H9 (cell line): ENCODE data around the gene NNT. TPM values are rescaled to one million over a fixed set of nuclear protein-coding genes. Genes with fewer than 3 reads are reported as not detected.

Experiments
- DNase-seq: peaks from one replicate; pipeline ENCODE4 v3.0.0-alpha.2; 2017
- H2AFZ ChIP-seq: one replicate; pipeline ENCODE4 v1.6.1; 2013; ENCODE audit warnings: mild to moderate bottlenecking, low read length, control low read depth, moderate library complexity
- H2AK5ac ChIP-seq: 2 replicates; pipeline ENCODE4 v1.6.1; 2013; ENCODE audit warnings: low read length, control low read depth, mixed read lengths; ENCODE audit not compliant: insufficient read length
- H2BK120ac ChIP-seq: one replicate; pipeline ENCODE4 v1.6.1; 2013; ENCODE audit warnings: low read depth, mild to moderate bottlenecking, low read length, control low read depth, inconsistent platforms; ENCODE audit not compliant: poor library complexity, severe bottlenecking
- H2BK12ac ChIP-seq: 2 replicates; pipeline ENCODE4 v1.6.1; 2013; ENCODE audit warnings: low read length, control low read depth, mixed read lengths, low read depth; ENCODE audit not compliant: insufficient read length
- H2BK15ac ChIP-seq: 2 replicates; pipeline ENCODE4 v1.6.1; 2013; ENCODE audit warnings: low read depth, low read length, control low read depth
- H2BK20ac ChIP-seq: one replicate; pipeline ENCODE4 v1.6.1; 2013; ENCODE audit warnings: low read depth, mild to moderate bottlenecking, low read length, control low read depth, inconsistent platforms; ENCODE audit not compliant: poor library complexity, severe bottlenecking
- H2BK5ac ChIP-seq: 2 replicates; pipeline ENCODE4 v1.6.1; 2013; ENCODE audit warnings: low read length, control low read depth, mixed read lengths; ENCODE audit not compliant: insufficient read length
- H3K14ac ChIP-seq: 2 replicates; pipeline ENCODE4 v1.6.1; 2013; ENCODE audit warnings: low read length, control low read depth; ENCODE audit not compliant: insufficient read depth
- H3K18ac ChIP-seq: 2 replicates; pipeline ENCODE4 v1.6.1; 2013; ENCODE audit warnings: low read depth, mild to moderate bottlenecking, mixed read lengths, low read length, control low read depth; ENCODE audit not compliant: insufficient read length
- H3K23ac ChIP-seq: 2 replicates; pipeline ENCODE4 v1.6.1; 2013; ENCODE audit warnings: low read length, control low read depth, mixed read lengths, low read depth; ENCODE audit not compliant: insufficient read length
- H3K23me2 ChIP-seq: 2 replicates; pipeline ENCODE4 v1.6.1; 2013; ENCODE audit warnings: low read depth, mild to moderate bottlenecking, mixed read lengths, low read length, control low read depth; ENCODE audit not compliant: insufficient read length, poor library complexity, severe bottlenecking
- H3K27ac ChIP-seq: 2 replicates; pipeline ENCODE4 v1.5.1; 2013; ENCODE audit warnings: low read length, control low read depth, mixed read lengths, low read depth; ENCODE audit not compliant: insufficient read length
- H3K27me3 ChIP-seq: 2 replicates; pipeline ENCODE4 v1.6.1; 2013; ENCODE audit warnings: low read length, control low read depth, inconsistent platforms; ENCODE audit not compliant: insufficient read depth
- H3K4ac ChIP-seq: 2 replicates; pipeline ENCODE4 v1.6.1; 2013; ENCODE audit warnings: low read depth, mild to moderate bottlenecking, control low read depth, inconsistent platforms, low read length, moderate library complexity
- H3K4me1 ChIP-seq: 2 replicates; pipeline ENCODE4 v1.6.1; 2013; ENCODE audit warnings: low read length, control low read depth, inconsistent platforms; ENCODE audit not compliant: insufficient read depth
- H3K4me2 ChIP-seq: 2 replicates; pipeline ENCODE4 v1.6.1; 2013; ENCODE audit warnings: low read length, control low read depth, mixed read lengths; ENCODE audit not compliant: insufficient read length, insufficient read depth
- H3K56ac ChIP-seq: 2 replicates; pipeline ENCODE4 v1.6.1; 2013; ENCODE audit warnings: low read depth, mild to moderate bottlenecking, mixed read lengths, low read length, control low read depth; ENCODE audit not compliant: insufficient read length
- H3K79me1 ChIP-seq: 2 replicates; pipeline ENCODE4 v1.6.1; 2013; ENCODE audit warnings: low read depth, mild to moderate bottlenecking, moderate library complexity, low read length, control low read depth, inconsistent platforms; ENCODE audit not compliant: insufficient read depth, poor library complexity, severe bottlenecking
- H3K79me2 ChIP-seq: 2 replicates; pipeline ENCODE4 v1.6.1; 2013; ENCODE audit warnings: low read length, control low read depth, inconsistent platforms; ENCODE audit not compliant: insufficient read depth
- H3K9ac ChIP-seq: 2 replicates; pipeline ENCODE4 v1.6.1; 2013; ENCODE audit warnings: low read length, control low read depth, mixed read lengths; ENCODE audit not compliant: insufficient read length; ENCODE audit errors: extremely low read depth
- H3K9me3 ChIP-seq: one replicate; pipeline ENCODE4 v1.6.1; 2013; ENCODE audit warnings: low read depth, low read length, inconsistent platforms; ENCODE audit not compliant: control insufficient read depth
- H3T11ph ChIP-seq: one replicate; pipeline ENCODE4 v1.6.1; 2013; ENCODE audit warnings: mild to moderate bottlenecking, low read length, control low read depth, inconsistent platforms
- H4K20me1 ChIP-seq: one replicate; pipeline ENCODE4 v1.6.1; 2013; ENCODE audit not compliant: control insufficient read depth, insufficient read length, insufficient read depth
- H4K5ac ChIP-seq: 2 replicates; pipeline ENCODE4 v1.6.1; 2013; ENCODE audit warnings: low read depth, mild to moderate bottlenecking, mixed read lengths, low read length, control low read depth; ENCODE audit not compliant: insufficient read length
- H4K8ac ChIP-seq: replicated peaks from 2 replicates; pipeline ENCODE4 v1.6.1; 2013; ENCODE audit warnings: low read length, control low read depth, mixed read lengths, low read depth; ENCODE audit not compliant: insufficient read length
- H4K91ac ChIP-seq: 2 replicates; pipeline ENCODE4 v1.6.1; 2013; ENCODE audit warnings: low read depth, mild to moderate bottlenecking, moderate library complexity, mixed read lengths, low read length, control low read depth; ENCODE audit not compliant: insufficient read length
- H3K27ac Mint-ChIP-seq, 3 experiments: 2 replicates in 2 of 3; 3 replicates in 1 of 3; pipeline ENCODE4 v1.8.0; 2020 to 2021; ENCODE audit warnings: mixed read lengths in 3 of 3, mild to moderate bottlenecking in 1 of 3, moderate library complexity in 1 of 3
- H3K27me3 Mint-ChIP-seq: 2 replicates; pipeline ENCODE4 v1.8.0; 2021; ENCODE audit warnings: low read depth, mild to moderate bottlenecking, moderate library complexity, mixed read lengths
- H3K36me3 Mint-ChIP-seq, 3 experiments: 2 replicates in 2 of 3; 3 replicates in 1 of 3; pipeline ENCODE4 v1.8.0; 2020 to 2021; ENCODE audit warnings: low read depth in 3 of 3, mixed read lengths in 3 of 3; ENCODE audit not compliant: insufficient read depth in 1 of 3
- H3K4me1 Mint-ChIP-seq, 2 experiments: 2 replicates each; pipeline ENCODE4 v1.8.0; 2020; ENCODE audit warnings: mixed read lengths in 2 of 2
- H3K4me3 Mint-ChIP-seq, 2 experiments: 2 replicates in 1 of 2; 3 replicates in 1 of 2; pipeline ENCODE4 v1.8.0; 2020 to 2021; ENCODE audit warnings: mild to moderate bottlenecking in 2 of 2, mixed read lengths in 2 of 2, moderate library complexity in 1 of 2
- H3K9me3 Mint-ChIP-seq, 2 experiments: 2 replicates in 1 of 2; 3 replicates in 1 of 2; pipeline ENCODE4 v1.8.0; 2020; ENCODE audit warnings: mild to moderate bottlenecking in 2 of 2, mixed read lengths in 2 of 2, moderate library complexity in 1 of 2
- WGBS: extraction: QIAGEN DNeasy Blood & Tissue Kit; methylation state at CpG from one replicate; pipeline ENCODE4 v1.1.7; 2013; ENCODE audit warnings: missing lambda C conversion rate, low lambda C conversion rate, mixed read lengths; ENCODE audit not compliant: insufficient read length; ENCODE audit errors: extremely low coverage; 5-methylcytosine and 5-hydroxymethylcytosine counted together
- total RNA-seq: library from RNA; stranded (reverse); gene quantifications from 2 replicates; pipeline ENCODE4 v1.2.1, GENCODE V29; 2021
- TF ChIP-seq, protein P1 (sequence below): fragments of 200-600 bp; sonication (generic); conservative IDR thresholded peaks from 3 replicates; pipeline ENCODE4 v1.8.0; 2021; ENCODE audit warnings: antibody characterized with exemption, mild to moderate bottlenecking

NNT gene
- total RNA-seq, 1 experiment from 2014 or later, result 27.6 TPM

DNA sequence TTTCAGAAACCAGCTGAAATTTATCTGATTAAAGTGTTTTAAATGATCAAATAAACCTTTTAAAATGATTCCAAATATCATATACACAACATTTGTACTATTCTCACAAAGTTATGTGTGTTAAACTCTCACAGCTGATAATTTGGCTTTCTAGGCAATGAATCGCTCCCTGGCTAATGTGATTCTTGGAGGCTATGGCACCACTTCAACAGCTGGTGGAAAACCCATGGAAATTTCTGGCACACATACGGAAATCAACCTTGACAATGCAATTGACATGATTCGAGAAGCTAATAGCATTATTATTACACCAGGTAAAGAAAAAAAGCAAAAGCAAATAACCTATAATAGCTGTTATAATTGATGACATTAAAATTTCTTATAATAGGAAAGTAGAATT lies 72.4 kb downstream of the NNT start:
- H4K91ac ChIP-seq, result no peak overlapping the region
- no peak overlapping the region for H3K56ac ChIP-seq
- no peak overlapping the region for H3K4ac ChIP-seq
- H2BK20ac ChIP-seq, result no peak overlapping the region
- H2BK120ac ChIP-seq, result no peak overlapping the region
- H4K20me1 ChIP-seq, result no peaks in the 10 kb centered on the region
- H3K27me3 ChIP-seq, result no peaks in the 10 kb centered on the region
- H3K79me1 ChIP-seq, result no peaks in the 10 kb centered on the region
- no peaks in the 10 kb centered on the region for H3K4me1 ChIP-seq
- H2BK12ac ChIP-seq, result no peak overlapping the region
- H3K9me3 Mint-ChIP-seq, result peaks cover 3 to 11% of the 10 kb centered on the region in 2 experiments; a peak in 4 of 5 replicates
- WGBS, result no CpG with 5 or more reads among the region's 3 CpGs
- H3K23me2 ChIP-seq, result no peaks in the 10 kb centered on the region
- H3K23ac ChIP-seq, result no peak overlapping the region
- no peak overlapping the region for H3T11ph ChIP-seq
- H2BK15ac ChIP-seq, result no peak overlapping the region
- no peaks in the 10 kb centered on the region for H3K27me3 Mint-ChIP-seq
- TF ChIP-seq, protein P1, sequence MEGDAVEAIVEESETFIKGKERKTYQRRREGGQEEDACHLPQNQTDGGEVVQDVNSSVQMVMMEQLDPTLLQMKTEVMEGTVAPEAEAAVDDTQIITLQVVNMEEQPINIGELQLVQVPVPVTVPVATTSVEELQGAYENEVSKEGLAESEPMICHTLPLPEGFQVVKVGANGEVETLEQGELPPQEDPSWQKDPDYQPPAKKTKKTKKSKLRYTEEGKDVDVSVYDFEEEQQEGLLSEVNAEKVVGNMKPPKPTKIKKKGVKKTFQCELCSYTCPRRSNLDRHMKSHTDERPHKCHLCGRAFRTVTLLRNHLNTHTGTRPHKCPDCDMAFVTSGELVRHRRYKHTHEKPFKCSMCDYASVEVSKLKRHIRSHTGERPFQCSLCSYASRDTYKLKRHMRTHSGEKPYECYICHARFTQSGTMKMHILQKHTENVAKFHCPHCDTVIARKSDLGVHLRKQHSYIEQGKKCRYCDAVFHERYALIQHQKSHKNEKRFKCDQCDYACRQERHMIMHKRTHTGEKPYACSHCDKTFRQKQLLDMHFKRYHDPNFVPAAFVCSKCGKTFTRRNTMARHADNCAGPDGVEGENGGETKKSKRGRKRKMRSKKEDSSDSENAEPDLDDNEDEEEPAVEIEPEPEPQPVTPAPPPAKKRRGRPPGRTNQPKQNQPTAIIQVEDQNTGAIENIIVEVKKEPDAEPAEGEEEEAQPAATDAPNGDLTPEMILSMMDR, result no peak
- no peaks in the 10 kb centered on the region for H3K9me3 ChIP-seq
- no peak overlapping the region for H3K14ac ChIP-seq
- H3K27ac Mint-ChIP-seq, result no peak overlapping the region
- H3K9ac ChIP-seq, result no peak overlapping the region
- no peak overlapping the region for H3K4me3 Mint-ChIP-seq
- H3K4me1 Mint-ChIP-seq, result no peaks in the 10 kb centered on the region
- H3K36me3 Mint-ChIP-seq, result peaks cover 5 to 18% (median 9%) of the 10 kb centered on the region in 3 experiments; a peak in 6 of 7 replicates
- H2BK5ac ChIP-seq, result no peak overlapping the region
- H3K79me2 ChIP-seq, result no peaks in the 10 kb centered on the region
- no peak for DNase-seq
- no peak overlapping the region for H3K27ac ChIP-seq
- H4K5ac ChIP-seq, result no peak overlapping the region
- no peak overlapping the region for H4K8ac ChIP-seq
- H3K4me2 ChIP-seq, result no peak overlapping the region
- no peak overlapping the region for H3K18ac ChIP-seq
- H2AFZ ChIP-seq, result no peak overlapping the region
- H2AK5ac ChIP-seq, result no peak overlapping the region
